Measurements from ENCODE around the gene TBC1D2B.

DNA sequence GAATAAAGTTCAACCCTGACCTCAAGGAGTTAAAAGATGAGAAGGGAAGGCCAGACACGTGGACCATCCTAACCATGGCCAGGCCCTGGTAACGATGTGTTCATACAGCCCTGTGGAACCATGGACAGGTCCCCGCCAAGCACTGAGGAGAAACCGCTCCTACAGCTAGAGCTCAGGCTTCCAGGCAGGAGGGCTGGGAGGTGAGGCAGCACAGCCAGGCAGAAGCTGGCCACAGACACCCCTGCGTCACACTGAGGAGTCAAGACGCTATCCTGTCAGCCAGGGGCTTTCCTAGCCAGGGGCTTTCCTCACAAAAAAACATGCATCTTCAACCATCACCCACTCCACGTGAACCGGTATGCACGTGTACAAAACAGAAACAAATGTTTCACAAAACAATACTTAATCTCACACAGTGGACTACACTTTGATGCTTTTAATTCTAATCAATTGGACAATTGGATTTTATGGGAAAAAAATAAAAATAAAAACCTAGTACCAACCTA lies 73.2 kb downstream of the TBC1D2B start:
- TF ChIP-seq POLR2AphosphoS5 (IDR thresholded peaks at IDR 0.05) (no peak), EP300 (IDR thresholded peaks at IDR 0.05) (no peak), POLR2A (IDR thresholded peaks at IDR 0.05) (no peak)
- TF ChIP-seq, protein P1, sequence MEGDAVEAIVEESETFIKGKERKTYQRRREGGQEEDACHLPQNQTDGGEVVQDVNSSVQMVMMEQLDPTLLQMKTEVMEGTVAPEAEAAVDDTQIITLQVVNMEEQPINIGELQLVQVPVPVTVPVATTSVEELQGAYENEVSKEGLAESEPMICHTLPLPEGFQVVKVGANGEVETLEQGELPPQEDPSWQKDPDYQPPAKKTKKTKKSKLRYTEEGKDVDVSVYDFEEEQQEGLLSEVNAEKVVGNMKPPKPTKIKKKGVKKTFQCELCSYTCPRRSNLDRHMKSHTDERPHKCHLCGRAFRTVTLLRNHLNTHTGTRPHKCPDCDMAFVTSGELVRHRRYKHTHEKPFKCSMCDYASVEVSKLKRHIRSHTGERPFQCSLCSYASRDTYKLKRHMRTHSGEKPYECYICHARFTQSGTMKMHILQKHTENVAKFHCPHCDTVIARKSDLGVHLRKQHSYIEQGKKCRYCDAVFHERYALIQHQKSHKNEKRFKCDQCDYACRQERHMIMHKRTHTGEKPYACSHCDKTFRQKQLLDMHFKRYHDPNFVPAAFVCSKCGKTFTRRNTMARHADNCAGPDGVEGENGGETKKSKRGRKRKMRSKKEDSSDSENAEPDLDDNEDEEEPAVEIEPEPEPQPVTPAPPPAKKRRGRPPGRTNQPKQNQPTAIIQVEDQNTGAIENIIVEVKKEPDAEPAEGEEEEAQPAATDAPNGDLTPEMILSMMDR (IDR thresholded peaks at IDR 0.05) = no peak

All from upper lobe of left lung (tissue), 4 donors.